HL-60 (cell line): ENCODE data around the gene M1AP.

Experiments
- DNase-seq, 2 experiments: peaks; one replicate each; pipeline ENCODE4 v3.0.0-alpha.2; 2010 to 2020; ENCODE audit warnings: low read depth in 1 of 2, low spot score in 1 of 2
- H3K27ac ChIP-seq: fragments of 250-450 bp; sonication (Bioruptor Pico); replicated peaks from 2 replicates; pipeline ENCODE4 v1.5.1; 2020; ENCODE audit warnings: mild to moderate bottlenecking, moderate library complexity
- H3K27me3 ChIP-seq: fragments of 250-450 bp; sonication (Bioruptor Pico); 2 replicates; pipeline ENCODE4 v1.5.1; 2021; ENCODE audit warnings: mild to moderate bottlenecking, moderate library complexity; ENCODE audit not compliant: insufficient read depth, poor library complexity, severe bottlenecking
- H3K4me3 ChIP-seq: replicated peaks from 2 replicates; pipeline ENCODE4 v1.5.1; 2011; ENCODE audit warnings: mild to moderate bottlenecking, control low read depth, low read length; ENCODE audit not compliant: insufficient read depth
- GABPA ChIP-seq: IDR thresholded peaks from 2 replicates; pipeline ENCODE4 v1.6.1; 2012; ENCODE audit warnings: low read depth
- POLR2AphosphoS5 ChIP-seq: IDR thresholded peaks from 2 replicates; pipeline ENCODE4 v1.6.1; 2012; ENCODE audit warnings: low read depth
- SPI1 ChIP-seq: IDR thresholded peaks from 2 replicates; pipeline ENCODE4 v1.6.1; 2012; ENCODE audit warnings: low read depth, mild to moderate bottlenecking, borderline replicate concordance
- TF ChIP-seq, protein P1 (sequence below): IDR thresholded peaks from 2 replicates; pipeline ENCODE4 v1.6.1; 2012; ENCODE audit warnings: low read depth; ENCODE audit not compliant: insufficient replicate concordance
- TF ChIP-seq, protein P2 (sequence below): IDR thresholded peaks from one replicate; pipeline ENCODE4 v1.5.1; 2011; ENCODE audit warnings: low read length, control low read depth, inconsistent platforms; ENCODE audit not compliant: insufficient read depth

M1AP gene

DNA sequence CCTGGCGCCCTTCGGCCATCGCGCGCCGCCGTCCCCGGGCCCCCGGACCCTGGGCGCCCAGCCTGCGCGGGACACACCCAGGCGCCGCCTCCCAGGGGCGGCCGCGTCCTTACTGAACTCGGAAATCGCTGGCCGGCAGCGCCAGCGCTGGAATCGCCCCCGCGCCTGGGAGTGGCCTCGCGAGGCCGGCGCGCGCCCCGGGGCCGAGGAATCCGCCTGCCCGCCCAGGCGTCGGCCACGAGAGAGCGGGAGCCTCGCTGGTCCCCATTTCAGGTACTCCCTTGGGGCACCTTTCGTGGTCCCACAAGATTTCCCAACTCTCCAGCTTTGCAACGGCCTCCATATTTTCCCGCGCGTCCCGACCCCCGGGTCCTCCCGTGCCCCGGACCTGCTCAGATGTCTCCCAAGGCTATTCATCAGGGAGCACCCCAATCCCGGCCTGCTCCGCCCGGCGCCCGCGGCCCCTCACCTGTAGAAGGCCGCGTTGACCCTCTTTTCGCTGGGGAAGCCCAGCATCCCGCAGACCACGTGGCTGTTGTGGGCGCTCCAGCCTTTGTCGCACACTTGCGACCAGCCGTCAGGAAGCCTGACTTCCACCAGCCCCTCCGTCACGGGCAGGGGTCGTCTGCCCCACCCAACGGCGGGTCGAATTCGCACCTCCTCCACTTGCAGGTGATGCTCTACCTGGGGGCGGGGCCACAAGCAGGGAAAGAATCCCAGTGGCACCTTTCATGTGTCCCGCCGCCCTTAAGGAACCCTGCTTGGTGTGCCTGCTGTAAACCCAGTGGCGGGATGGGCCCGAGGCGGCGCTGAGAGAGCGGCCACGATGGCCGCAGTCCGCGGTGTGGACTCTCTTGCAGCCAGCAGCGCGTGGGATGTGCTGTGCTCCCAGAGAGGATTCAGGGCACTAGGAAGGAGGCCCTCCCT is 99.0 kb downstream of the M1AP start:
- TF ChIP-seq POLR2AphosphoS5 (no peak), GABPA (no peak)
- TF ChIP-seq, protein P1, sequence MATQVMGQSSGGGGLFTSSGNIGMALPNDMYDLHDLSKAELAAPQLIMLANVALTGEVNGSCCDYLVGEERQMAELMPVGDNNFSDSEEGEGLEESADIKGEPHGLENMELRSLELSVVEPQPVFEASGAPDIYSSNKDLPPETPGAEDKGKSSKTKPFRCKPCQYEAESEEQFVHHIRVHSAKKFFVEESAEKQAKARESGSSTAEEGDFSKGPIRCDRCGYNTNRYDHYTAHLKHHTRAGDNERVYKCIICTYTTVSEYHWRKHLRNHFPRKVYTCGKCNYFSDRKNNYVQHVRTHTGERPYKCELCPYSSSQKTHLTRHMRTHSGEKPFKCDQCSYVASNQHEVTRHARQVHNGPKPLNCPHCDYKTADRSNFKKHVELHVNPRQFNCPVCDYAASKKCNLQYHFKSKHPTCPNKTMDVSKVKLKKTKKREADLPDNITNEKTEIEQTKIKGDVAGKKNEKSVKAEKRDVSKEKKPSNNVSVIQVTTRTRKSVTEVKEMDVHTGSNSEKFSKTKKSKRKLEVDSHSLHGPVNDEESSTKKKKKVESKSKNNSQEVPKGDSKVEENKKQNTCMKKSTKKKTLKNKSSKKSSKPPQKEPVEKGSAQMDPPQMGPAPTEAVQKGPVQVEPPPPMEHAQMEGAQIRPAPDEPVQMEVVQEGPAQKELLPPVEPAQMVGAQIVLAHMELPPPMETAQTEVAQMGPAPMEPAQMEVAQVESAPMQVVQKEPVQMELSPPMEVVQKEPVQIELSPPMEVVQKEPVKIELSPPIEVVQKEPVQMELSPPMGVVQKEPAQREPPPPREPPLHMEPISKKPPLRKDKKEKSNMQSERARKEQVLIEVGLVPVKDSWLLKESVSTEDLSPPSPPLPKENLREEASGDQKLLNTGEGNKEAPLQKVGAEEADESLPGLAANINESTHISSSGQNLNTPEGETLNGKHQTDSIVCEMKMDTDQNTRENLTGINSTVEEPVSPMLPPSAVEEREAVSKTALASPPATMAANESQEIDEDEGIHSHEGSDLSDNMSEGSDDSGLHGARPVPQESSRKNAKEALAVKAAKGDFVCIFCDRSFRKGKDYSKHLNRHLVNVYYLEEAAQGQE, result no peak
- no peak for DNase-seq
- H3K27ac ChIP-seq, result no peak overlapping the region
- peak overlapping the region; percentile 51 for H3K4me3 ChIP-seq
- H3K27me3 ChIP-seq, result no peaks in the 10 kb centered on the region

DNA sequence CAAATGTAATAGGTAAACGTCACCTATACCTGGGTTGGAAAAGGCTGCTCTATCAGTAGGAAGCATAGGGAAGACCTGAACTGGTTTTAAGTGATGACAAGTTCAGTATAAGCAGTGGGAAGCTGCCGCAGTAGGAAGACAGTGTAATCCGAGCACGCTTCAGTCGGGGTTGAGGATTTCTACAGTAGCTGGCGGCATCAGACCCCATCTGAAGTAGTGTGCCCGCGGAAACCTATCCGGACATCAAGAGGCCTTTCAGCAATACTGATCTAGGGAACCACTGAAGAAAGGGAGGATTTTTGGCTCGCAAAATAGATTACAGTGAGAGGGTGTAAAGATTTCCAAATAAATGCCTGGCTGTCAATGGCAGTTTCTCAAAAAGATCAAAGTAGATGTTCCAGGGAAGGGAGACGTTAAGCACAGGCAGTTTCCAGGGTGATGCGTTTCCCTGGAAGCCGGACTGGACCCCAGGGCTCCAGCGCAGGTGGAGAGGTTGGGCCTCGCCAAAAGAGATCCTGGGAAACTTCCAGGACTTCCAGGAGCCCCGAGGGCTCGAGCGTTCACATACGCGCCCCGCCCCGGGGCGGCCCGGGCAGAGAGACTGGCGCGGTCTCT is 99.7 kb downstream of the M1AP start:
- Histone ChIP-seq H3K27me3 (no peaks in the 10 kb centered on the region), H3K27ac (no peak overlapping the region)

DNA sequence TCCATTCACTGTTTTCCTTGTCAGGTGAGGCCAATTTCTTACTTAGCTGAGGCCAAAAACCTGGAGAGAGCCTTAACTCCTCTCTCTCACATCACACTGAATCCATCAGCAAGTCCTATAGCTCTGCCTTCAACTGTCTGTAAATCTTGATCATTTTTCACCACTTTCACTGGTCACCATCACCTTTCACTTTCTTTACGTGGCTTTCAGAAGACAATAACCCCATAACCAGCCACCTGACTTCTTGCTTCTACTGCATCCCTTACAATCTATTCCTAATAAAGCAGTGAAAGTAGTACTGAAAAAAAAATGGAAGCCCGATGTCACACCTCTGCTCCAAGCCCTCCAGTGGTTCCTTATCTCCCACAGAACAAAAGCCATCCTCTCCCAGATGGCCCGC is 102.1 kb downstream of the M1AP start:
- H3K27me3 ChIP-seq, result no peaks in the 10 kb centered on the region

More for the DNA sequence above, 99.7 kb downstream of the M1AP start:
- no peak for DNase-seq
- TF ChIP-seq POLR2AphosphoS5, result no peak
- peak overlapping the region; percentile 51 for H3K4me3 ChIP-seq

DNA sequence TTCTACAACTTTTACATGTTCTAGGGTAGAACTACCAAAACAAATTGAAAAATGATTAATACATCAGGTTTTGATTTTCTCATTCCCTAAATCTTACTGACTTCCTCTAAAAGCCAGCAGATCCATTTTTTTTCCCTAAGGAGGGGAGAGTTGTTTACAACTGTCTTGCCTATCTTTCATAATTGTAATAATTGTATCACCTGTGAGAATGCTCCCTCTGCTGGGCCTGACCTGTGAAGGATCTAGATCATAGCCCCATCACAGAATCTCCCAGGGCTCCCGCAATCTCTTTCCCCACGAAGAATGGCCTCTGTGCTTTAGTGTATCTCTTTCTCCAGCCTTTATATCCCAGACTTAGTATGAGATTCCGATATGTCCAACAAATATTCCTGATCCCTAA is 103.5 kb downstream of the M1AP start:
- TF ChIP-seq, protein P2, sequence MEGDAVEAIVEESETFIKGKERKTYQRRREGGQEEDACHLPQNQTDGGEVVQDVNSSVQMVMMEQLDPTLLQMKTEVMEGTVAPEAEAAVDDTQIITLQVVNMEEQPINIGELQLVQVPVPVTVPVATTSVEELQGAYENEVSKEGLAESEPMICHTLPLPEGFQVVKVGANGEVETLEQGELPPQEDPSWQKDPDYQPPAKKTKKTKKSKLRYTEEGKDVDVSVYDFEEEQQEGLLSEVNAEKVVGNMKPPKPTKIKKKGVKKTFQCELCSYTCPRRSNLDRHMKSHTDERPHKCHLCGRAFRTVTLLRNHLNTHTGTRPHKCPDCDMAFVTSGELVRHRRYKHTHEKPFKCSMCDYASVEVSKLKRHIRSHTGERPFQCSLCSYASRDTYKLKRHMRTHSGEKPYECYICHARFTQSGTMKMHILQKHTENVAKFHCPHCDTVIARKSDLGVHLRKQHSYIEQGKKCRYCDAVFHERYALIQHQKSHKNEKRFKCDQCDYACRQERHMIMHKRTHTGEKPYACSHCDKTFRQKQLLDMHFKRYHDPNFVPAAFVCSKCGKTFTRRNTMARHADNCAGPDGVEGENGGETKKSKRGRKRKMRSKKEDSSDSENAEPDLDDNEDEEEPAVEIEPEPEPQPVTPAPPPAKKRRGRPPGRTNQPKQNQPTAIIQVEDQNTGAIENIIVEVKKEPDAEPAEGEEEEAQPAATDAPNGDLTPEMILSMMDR, result no peak
- TF ChIP-seq GABPA, result no peak
- TF ChIP-seq POLR2AphosphoS5, result no peak
- TF ChIP-seq, protein P1, result no peak
- no peak for TF ChIP-seq SPI1
- no peak for DNase-seq
- no peaks in the 10 kb centered on the region for H3K27me3 ChIP-seq
- H3K4me3 ChIP-seq, result no peak overlapping the region
- H3K27ac ChIP-seq, result no peak overlapping the region

More for the DNA sequence above, 102.1 kb downstream of the M1AP start:
- no peak overlapping the region for H3K27ac ChIP-seq
- TF ChIP-seq POLR2AphosphoS5 (no peak), SPI1 (no peak), GABPA (no peak)
- TF ChIP-seq, protein P1, result no peak
- TF ChIP-seq, protein P2, result no peak
- DNase-seq, result no peak
- H3K4me3 ChIP-seq, result no peak overlapping the region
